Measurements from ENCODE around the gene TBC1D1. TPM values are rescaled to one million over a fixed set of nuclear protein-coding genes. Genes with fewer than 3 reads are reported as not detected.
"Not testable (repeated sequence)": the region's sequence is repeated elsewhere in the genome, so short reads cannot be mapped to it uniquely, and the experiment has no call there.

TBC1D1 gene
- total and polyA plus RNA-seq, 2 experiments from 2014 or later = 100.0 to 214 TPM

- Histone ChIP-seq H3K27ac (no peak overlapping the region), H3K36me3 (no peaks in the 10 kb centered on the region), H3K27me3 (no peaks in the 10 kb centered on the region), H3K4me3 (no peak overlapping the region), H3K9me3 (ENCODE audit: low read depth) (no peaks in the 10 kb centered on the region), H3K4me1 (ENCODE audit: low read depth) (no peaks in the 10 kb centered on the region)
- DNase-seq (ENCODE audit: low read depth in 1 of 2, low spot score in 1 of 2) = no peak
- no peak for TF ChIP-seq CTCF (IDR thresholded peaks at IDR 0.05; ENCODE audit: low read depth, low read length)
Measured at GRCh38 chr4:38017609-38018008, 126.7 kb downstream of the TBC1D1 start.

GRCh38 chr4:38020386-38020785 is 129.5 kb downstream of the TBC1D1 start:
- Histone ChIP-seq H3K27me3 (no peaks in the 10 kb centered on the region), H3K9me3 (ENCODE audit: low read depth) (no peaks in the 10 kb centered on the region), H3K4me1 (ENCODE audit: low read depth) (peaks cover 22% of the 10 kb centered on the region), H3K36me3 (no peaks in the 10 kb centered on the region), H3K27ac (no peak overlapping the region), H3K4me3 (no peak overlapping the region)
- no peak for DNase-seq (ENCODE audit: low read depth in 1 of 2, low spot score in 1 of 2)
- TF ChIP-seq CTCF (IDR thresholded peaks at IDR 0.05; ENCODE audit: low read depth, low read length) = no peak

DNA sequence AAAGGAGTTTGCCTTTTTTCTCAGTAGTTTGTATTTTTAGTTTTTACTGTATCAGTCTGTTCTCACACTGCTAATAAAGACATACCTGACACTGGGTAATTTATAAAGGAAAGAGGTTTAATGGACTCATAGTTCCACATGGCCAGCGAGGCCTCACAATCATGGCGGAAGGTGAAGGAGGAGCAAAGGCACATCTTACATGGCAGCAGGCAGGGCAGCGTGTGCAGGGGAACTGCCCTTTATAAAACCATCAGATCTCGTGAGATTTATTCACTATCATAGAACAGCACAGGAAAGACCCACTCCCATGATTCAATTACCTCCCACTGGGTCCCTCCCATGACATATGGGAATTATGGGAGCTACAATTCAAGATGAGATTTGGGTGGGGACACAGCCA is 130.1 kb downstream of the TBC1D1 start:
- peaks cover 28% of the 10 kb centered on the region for H3K4me1 ChIP-seq (ENCODE audit: low read depth)
- H3K4me3 ChIP-seq; H3K27ac ChIP-seq; H3K9me3 ChIP-seq (ENCODE audit: low read depth); H3K27me3 ChIP-seq; H3K36me3 ChIP-seq; DNase-seq (ENCODE audit: low read depth in 1 of 2, low spot score in 1 of 2): not testable (repeated sequence)

DNA sequence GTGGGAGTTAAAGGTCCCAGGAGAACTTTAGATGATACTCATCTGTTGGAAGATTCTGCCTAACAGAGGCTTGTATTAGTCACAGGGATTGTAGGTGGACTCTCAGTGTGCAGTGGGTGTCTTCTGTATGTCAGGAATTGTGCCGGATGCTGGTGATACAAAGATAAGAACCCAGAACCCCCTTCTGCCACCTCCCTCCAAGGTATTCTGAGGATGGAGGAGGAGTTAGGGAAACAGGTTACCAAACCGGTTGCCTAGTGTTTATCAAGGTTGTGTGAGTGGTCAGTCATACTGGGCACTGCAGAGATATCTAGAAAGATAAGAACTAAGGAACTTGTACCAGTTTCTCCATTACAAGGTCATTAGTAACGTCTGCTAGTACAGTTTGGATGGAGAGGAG is 130.9 kb downstream of the TBC1D1 start:
- Histone ChIP-seq H3K27ac (no peak overlapping the region), H3K9me3 (ENCODE audit: low read depth) (no peaks in the 10 kb centered on the region), H3K4me1 (ENCODE audit: low read depth) (peaks cover 30% of the 10 kb centered on the region), H3K36me3 (no peaks in the 10 kb centered on the region), H3K27me3 (no peaks in the 10 kb centered on the region), H3K4me3 (no peak overlapping the region)
- no peak for TF ChIP-seq CTCF (IDR thresholded peaks at IDR 0.05; ENCODE audit: low read depth, low read length)
- DNase-seq (ENCODE audit: low read depth in 1 of 2, low spot score in 1 of 2) = no peak

DNA sequence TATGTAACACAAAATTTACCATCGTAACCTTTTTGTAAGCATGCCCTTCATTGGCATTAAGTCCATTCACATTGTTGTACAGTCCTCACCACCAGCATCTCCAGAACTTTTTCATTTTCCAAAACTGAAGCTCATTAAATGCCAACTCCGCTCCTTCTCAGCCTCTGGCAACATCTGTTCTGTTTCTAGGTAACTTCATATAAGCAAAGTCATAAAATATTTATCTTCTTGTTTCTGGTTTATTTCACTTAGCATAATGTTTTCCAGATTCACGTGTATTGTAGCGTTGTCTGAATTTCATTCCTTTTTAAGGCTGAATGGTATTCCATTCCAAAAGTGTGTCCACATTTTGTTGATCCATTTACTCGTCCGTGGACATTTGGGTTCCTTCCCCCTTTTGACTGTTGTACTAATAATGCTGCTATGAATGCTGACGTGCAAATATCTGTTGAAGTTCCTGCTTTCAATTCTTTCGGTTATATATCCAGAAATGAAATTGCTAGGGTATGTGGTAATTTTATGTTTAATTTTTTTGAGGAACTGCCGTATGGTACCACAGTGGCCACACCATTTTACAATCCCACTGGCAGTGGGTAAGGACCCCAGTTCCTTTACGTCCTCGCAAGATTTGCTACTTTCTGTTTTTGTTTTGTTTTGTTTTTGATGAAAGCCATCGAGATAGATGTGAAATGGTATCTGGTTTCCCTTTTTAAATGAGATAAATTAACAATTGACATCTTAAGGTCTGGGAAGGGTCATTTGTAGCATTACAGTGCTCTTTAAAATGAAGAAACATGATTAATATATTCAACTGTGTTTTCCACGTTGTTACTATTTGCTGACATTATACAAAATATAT is 132.7 kb downstream of the TBC1D1 start:
- Histone ChIP-seq H3K27me3 (no peaks in the 10 kb centered on the region), H3K4me1 (ENCODE audit: low read depth) (peaks cover 30% of the 10 kb centered on the region), H3K36me3 (peaks cover 4% of the 10 kb centered on the region), H3K9me3 (ENCODE audit: low read depth) (no peaks in the 10 kb centered on the region), H3K27ac (peak overlapping the region; percentile 69), H3K4me3 (no peak overlapping the region)
- DNase-seq (ENCODE audit: low read depth in 1 of 2, low spot score in 1 of 2) = no peak
- no peak for TF ChIP-seq CTCF (IDR thresholded peaks at IDR 0.05; ENCODE audit: low read depth, low read length)

- no peaks in the 10 kb centered on the region for H3K9me3 ChIP-seq (ENCODE audit: low read depth)
- no peak for TF ChIP-seq CTCF (IDR thresholded peaks at IDR 0.05; ENCODE audit: low read depth, low read length)
- H3K27me3 ChIP-seq = no peaks in the 10 kb centered on the region
- peaks cover 4% of the 10 kb centered on the region for H3K36me3 ChIP-seq
- peak; percentile 18 to 62 for DNase-seq (ENCODE audit: low read depth in 1 of 2, low spot score in 1 of 2)
- H3K27ac ChIP-seq = peak overlapping the region; percentile 69
- peaks cover 30% of the 10 kb centered on the region for H3K4me1 ChIP-seq (ENCODE audit: low read depth)
- no peak overlapping the region for H3K4me3 ChIP-seq
Measured at GRCh38 chr4:38024206-38024509, 133.3 kb downstream of the TBC1D1 start.

All from cardiac muscle cell (in vitro differentiated cells and primary cell).